ENCODE results near the gene MYOCOS.
"Not testable (repeated sequence)": the region's sequence is repeated elsewhere in the genome, so short reads cannot be mapped to it uniquely, and the experiment has no call there.

Gene MYOCOS

GRCh38 chr1:171654201-171654941, 32.3 kb downstream of the MYOCOS start:
- Histone ChIP-seq H4K20me1 (ENCODE audit: insufficient read depth) (no peaks in the 10 kb centered on the region), H3K36me3 (ENCODE audit: insufficient read depth) (no peaks in the 10 kb centered on the region), H3K27me3 (ENCODE audit: insufficient read depth, low read depth) (no peaks in the 10 kb centered on the region), H3K27ac (no peak overlapping the region), H3K4me3 (IDR thresholded peaks at IDR 0.05; ENCODE audit: insufficient read depth, low read depth, low read length) (no peak overlapping the region), H3K4me1 (ENCODE audit: low read depth, poor library complexity, severe bottlenecking) (no peaks in the 10 kb centered on the region), H3K79me2 (ENCODE audit: insufficient read depth, low read depth) (no peaks in the 10 kb centered on the region), H3K9ac (no peak overlapping the region), H2AFZ (ENCODE audit: low read depth) (no peak overlapping the region), H3K4me2 (no peak overlapping the region)
- no peak for TF ChIP-seq CTCF (conservative IDR thresholded peaks at IDR 0.05; ENCODE audit: low read depth, low read length)

GRCh38 chr1:171654942-171655745, 33.1 kb downstream of the MYOCOS start:
- H3K79me2 ChIP-seq (ENCODE audit: insufficient read depth, low read depth), result no peaks in the 10 kb centered on the region
- H3K4me2 ChIP-seq, result no peak overlapping the region
- H3K27ac ChIP-seq, result no peak overlapping the region
- no peak overlapping the region for H3K9ac ChIP-seq
- no peak overlapping the region for H3K4me3 ChIP-seq (IDR thresholded peaks at IDR 0.05; ENCODE audit: insufficient read depth, low read depth, low read length)
- H3K4me1 ChIP-seq (ENCODE audit: low read depth, poor library complexity, severe bottlenecking), result no peaks in the 10 kb centered on the region
- no peaks in the 10 kb centered on the region for H3K36me3 ChIP-seq (ENCODE audit: insufficient read depth)
- peak; percentile 76 for TF ChIP-seq CTCF (conservative IDR thresholded peaks at IDR 0.05; ENCODE audit: low read depth, low read length)
- no peak overlapping the region for H2AFZ ChIP-seq (ENCODE audit: low read depth)
- H4K20me1 ChIP-seq (ENCODE audit: insufficient read depth), result no peaks in the 10 kb centered on the region
- no peaks in the 10 kb centered on the region for H3K27me3 ChIP-seq (ENCODE audit: insufficient read depth, low read depth)

GRCh38 chr1:171655746-171656116, 33.7 kb downstream of the MYOCOS start:
- Histone ChIP-seq H3K4me3 (IDR thresholded peaks at IDR 0.05; ENCODE audit: insufficient read depth, low read depth, low read length) (no peak overlapping the region), H3K27me3 (ENCODE audit: insufficient read depth, low read depth) (no peaks in the 10 kb centered on the region), H3K9ac (no peak overlapping the region), H3K36me3 (ENCODE audit: insufficient read depth) (no peaks in the 10 kb centered on the region), H3K27ac (no peak overlapping the region), H2AFZ (ENCODE audit: low read depth) (no peak overlapping the region), H3K79me2 (ENCODE audit: insufficient read depth, low read depth) (no peaks in the 10 kb centered on the region), H4K20me1 (ENCODE audit: insufficient read depth) (no peaks in the 10 kb centered on the region), H3K4me2 (no peak overlapping the region), H3K4me1 (ENCODE audit: low read depth, poor library complexity, severe bottlenecking) (no peaks in the 10 kb centered on the region)
- 0 out of 2 replicates have a peak, but pooled peaks have one; percentile 2 for TF ChIP-seq CTCF (conservative IDR thresholded peaks at IDR 0.05; ENCODE audit: low read depth, low read length)

- not testable (repeated sequence) for H3K9ac ChIP-seq; H2AFZ ChIP-seq (ENCODE audit: low read depth); H4K20me1 ChIP-seq (ENCODE audit: insufficient read depth); H3K4me2 ChIP-seq; H3K79me2 ChIP-seq (ENCODE audit: insufficient read depth, low read depth); H3K27me3 ChIP-seq (ENCODE audit: insufficient read depth, low read depth); H3K4me1 ChIP-seq (ENCODE audit: low read depth, poor library complexity, severe bottlenecking); H3K4me3 ChIP-seq (IDR thresholded peaks at IDR 0.05; ENCODE audit: insufficient read depth, low read depth, low read length); H3K27ac ChIP-seq; H3K36me3 ChIP-seq (ENCODE audit: insufficient read depth)
Observed at GRCh38 chr1:171656206-171656605, 34.2 kb downstream of the MYOCOS start.

All from KMS-11 (cell line).